ENCODE data around the gene KANSL2. TPM values are rescaled to one million over a fixed set of nuclear protein-coding genes. Genes with fewer than 3 reads are reported as not detected.
A peak's percentile ranks its signal among the peaks of the same experiment; 100 is the strongest.
"Not testable (repeated sequence)": the region's sequence is repeated elsewhere in the genome, so short reads cannot be mapped to it uniquely, and the experiment has no call there.

Gene KANSL2
- total RNA-seq, result 78.3 TPM

- FAIRE-seq, result peak; percentile 60
- peak; percentile 93 to 97 for DNase-seq (ENCODE audit: low spot score in 2 of 2)
Measured at GRCh38 chr12:48681710-48682532, at the start of gene KANSL2. Gene KANSL2, minus strand, starts transcription at chr12:48682238. Its CDS starts 606 bp downstream, at chr12:48681632.

- DNase-seq (ENCODE audit: low spot score in 2 of 2), result no peak
- no peak for FAIRE-seq
Measured at GRCh38 chr12:48728807-48729206, 46.8 kb upstream of the KANSL2 start.

- DNase-seq (ENCODE audit: low spot score in 2 of 2); FAIRE-seq: not testable (repeated sequence)
Measured at GRCh38 chr12:48720737-48721136, 38.7 kb upstream of the KANSL2 start.

- FAIRE-seq; DNase-seq (ENCODE audit: low spot score in 2 of 2): not testable (repeated sequence)
Measured at GRCh38 chr12:48720171-48720570, 38.1 kb upstream of the KANSL2 start.

GRCh38 chr12:48719002-48719401, 37.0 kb upstream of the KANSL2 start:
- not testable (repeated sequence) for DNase-seq (ENCODE audit: low spot score in 2 of 2); FAIRE-seq

GRCh38 chr12:48717252-48717695, 35.2 kb upstream of the KANSL2 start:
- DNase-seq (ENCODE audit: low spot score in 2 of 2), result no peak
- no peak for FAIRE-seq

- FAIRE-seq, result no peak
Measured at GRCh38 chr12:48716493-48717251, 34.6 kb upstream of the KANSL2 start, which contains the start of gene CCNT1. Gene CCNT1, minus strand, starts transcription at chr12:48716707. Its CDS starts 32 bp downstream, at chr12:48716675.

GRCh38 chr12:48716168-48716492, 34.1 kb upstream of the KANSL2 start:
- FAIRE-seq, result no peak
- no peak for DNase-seq (ENCODE audit: low spot score in 2 of 2)

More at GRCh38 chr12:48716493-48717251, 34.6 kb upstream of the KANSL2 start, which contains the start of gene CCNT1:
- DNase-seq (ENCODE audit: low spot score in 2 of 2), result peak; percentile 85 to 94

GRCh38 chr12:48712209-48712608, 30.2 kb upstream of the KANSL2 start:
- no peak for FAIRE-seq
- no peak for DNase-seq (ENCODE audit: low spot score in 2 of 2)

- not testable (repeated sequence) for FAIRE-seq
Measured at GRCh38 chr12:48698822-48699221, 16.8 kb upstream of the KANSL2 start.

GRCh38 chr12:48696626-48697025, 14.6 kb upstream of the KANSL2 start:
- no peak for FAIRE-seq
- DNase-seq (ENCODE audit: low spot score in 2 of 2), result no peak

More at GRCh38 chr12:48698822-48699221, 16.8 kb upstream of the KANSL2 start:
- DNase-seq (ENCODE audit: low spot score in 2 of 2), result not testable (repeated sequence)

GRCh38 chr12:48695859-48696258, 13.8 kb upstream of the KANSL2 start:
- DNase-seq (ENCODE audit: low spot score in 2 of 2) (no peak), FAIRE-seq (no peak)

- FAIRE-seq (no peak), DNase-seq (ENCODE audit: low spot score in 2 of 2) (no peak)
Measured at GRCh38 chr12:48694038-48694437, 12.0 kb upstream of the KANSL2 start.

- FAIRE-seq, result no peak
- DNase-seq (ENCODE audit: low spot score in 2 of 2), result no peak
Measured at GRCh38 chr12:48693572-48693971, 11.5 kb upstream of the KANSL2 start.

- no peak for DNase-seq (ENCODE audit: low spot score in 2 of 2)
- no peak for FAIRE-seq
Measured at GRCh38 chr12:48691826-48692487, 9.9 kb upstream of the KANSL2 start.

- DNase-seq (ENCODE audit: low spot score in 2 of 2) (no peak), FAIRE-seq (no peak)
Measured at GRCh38 chr12:48690990-48691389, 9.0 kb upstream of the KANSL2 start.

- FAIRE-seq (no peak), DNase-seq (ENCODE audit: low spot score in 2 of 2) (no peak)
Measured at GRCh38 chr12:48690436-48690835, 8.4 kb upstream of the KANSL2 start.

- DNase-seq (ENCODE audit: low spot score in 2 of 2), result no peak
- FAIRE-seq, result no peak
Measured at GRCh38 chr12:48688836-48689235, 6.8 kb upstream of the KANSL2 start.

- DNase-seq (ENCODE audit: low spot score in 2 of 2), result no peak
- no peak for FAIRE-seq
Measured at GRCh38 chr12:48687592-48687991, 5.6 kb upstream of the KANSL2 start.

- no peak for FAIRE-seq
- no peak for DNase-seq (ENCODE audit: low spot score in 2 of 2)
Measured at GRCh38 chr12:48686615-48687334, 4.7 kb upstream of the KANSL2 start.
